HepG2 (cell line): ENCODE measurements around the gene IL3. TPM values are rescaled to one million over a fixed set of nuclear protein-coding genes. Genes with fewer than 3 reads are reported as not detected.

ENCODE experiments used
- ATAC-seq: fragments of 200-7000 bp; cut with Tn5 transposase; 3 replicates; pipeline ENCODE4 v1.9.1; 2020; ENCODE audit warnings: mild to moderate bottlenecking, moderate library complexity
- BruUV-seq: library from RNA; stranded (reverse); fragments of 400-500 nt; replicated peaks from 2 replicates; lab custom pipeline; 2021; lab: Mats Ljungman, UMichigan
- CTCF ChIA-PET: fragments of 300-600 bp; formaldehyde crosslinking; extraction: SDS; loops from one replicate; lab custom pipeline; 2021; ENCODE audit warnings: low total read pairs, inconsistent platforms, low intra/inter-chr PET ratio; lab: Yijun Ruan, JAX
- POLR2A ChIA-PET: fragments of 350-600 bp; sonication (Branson Sonifier 250); formaldehyde crosslinking; loops from one replicate; lab custom pipeline; 2020; ENCODE audit warnings: antibody characterized with exemption, inconsistent platforms; lab: Yijun Ruan, JAX
- DNase-seq: peaks from one replicate; pipeline ENCODE4 v3.0.0-alpha.2; 2015; ENCODE audit warnings: low spot score
- FAIRE-seq: peaks from 3 replicates; lab custom pipeline; 2011; peaks lifted over from hg19 to GRCh38; lab: Jason Lieb, UNC
- H2AFZ ChIP-seq: one replicate; pipeline ENCODE4 v1.6.1; 2011; ENCODE audit warnings: low read length, inconsistent platforms
- H3K27ac ChIP-seq: fragments of 300-600 bp; 3 replicates; pipeline ENCODE4 v1.8.0; 2011; ENCODE audit warnings: mixed run types, mild to moderate bottlenecking, mixed read lengths, low read length, inconsistent platforms; ENCODE audit not compliant: insufficient read depth; ENCODE audit errors: extremely low read length
- H3K27me3 ChIP-seq, 2 experiments: fragments of 200-600 bp in 1 of 2; 2 replicates in 1 of 2; 3 replicates in 1 of 2; pipeline versions ENCODE4 v1.6.0 to v1.8.0; 2011; ENCODE audit warnings: low read length in 2 of 2, mild to moderate bottlenecking in 2 of 2, moderate library complexity in 2 of 2, inconsistent platforms in 1 of 2; ENCODE audit not compliant: insufficient read depth in 2 of 2, control insufficient read depth in 1 of 2
- H3K36me3 ChIP-seq, 2 experiments: fragments of 200-600 bp in 1 of 2; replicated peaks in 1 of 2; 2 replicates in 1 of 2; 3 replicates in 1 of 2; pipeline versions ENCODE4 v1.5.1 to v1.8.0; 2011; ENCODE audit warnings: low read length in 2 of 2, inconsistent platforms in 1 of 2; ENCODE audit not compliant: insufficient read depth in 2 of 2, control insufficient read depth in 1 of 2
- H3K4me1 ChIP-seq: 2 replicates; pipeline ENCODE4 v1.5.1; 2012; ENCODE audit warnings: low read length, inconsistent platforms; ENCODE audit not compliant: insufficient read depth
- H3K4me2 ChIP-seq: 2 replicates; pipeline ENCODE4 v1.6.0; 2011; ENCODE audit warnings: low read depth, low read length, inconsistent platforms
- H3K4me3 ChIP-seq, 3 experiments: fragments of 200-600 bp in 1 of 3; sonication (generic), shearing (Covaris generic) in 1 of 3; replicated peaks in 1 of 3; 2 replicates each; pipeline ENCODE4 v1.5.1; 2011 to 2016; ENCODE audit warnings: low read length in 3 of 3, inconsistent platforms in 2 of 3, low read depth in 2 of 3, mild to moderate bottlenecking in 2 of 3, control low read depth in 1 of 3, mixed read lengths in 1 of 3; ENCODE audit not compliant: insufficient read depth in 1 of 3
- H3K79me2 ChIP-seq: one replicate; pipeline ENCODE4 v1.6.1; 2011; ENCODE audit warnings: low read length, inconsistent platforms; ENCODE audit not compliant: insufficient read depth
- H3K9ac ChIP-seq: 2 replicates; pipeline ENCODE4 v1.6.0; 2011; ENCODE audit warnings: mild to moderate bottlenecking, low read depth, low read length, inconsistent platforms; ENCODE audit not compliant: insufficient read depth
- H3K9me3 ChIP-seq: 2 replicates; pipeline ENCODE4 v1.5.1; 2012; ENCODE audit warnings: mild to moderate bottlenecking, low read length
- H4K20me1 ChIP-seq: 2 replicates; pipeline ENCODE4 v1.6.0; 2011; ENCODE audit warnings: inconsistent platforms, mild to moderate bottlenecking, low read length, moderate library complexity; ENCODE audit not compliant: insufficient read depth
- IKZF1 ChIP-seq: fragments of 450-650 bp; IDR thresholded peaks from 2 replicates; pipeline ENCODE4 v1.7.1; 2016
- MAZ ChIP-seq, 2 experiments: sonication (generic) in 1 of 2; formaldehyde crosslinking in 1 of 2; IDR thresholded peaks; 2 replicates each; pipeline versions ENCODE4 v1.5.0 to v1.6.1; 2012 to 2020; ENCODE audit warnings: low read depth in 2 of 2, mild to moderate bottlenecking in 2 of 2, borderline replicate concordance in 1 of 2, improper control_type of control experiment in 1 of 2, low read length in 1 of 2, missing genetic modification reagents in 1 of 2, moderate library complexity in 1 of 2
- TCF7 ChIP-seq: sonication (generic); IDR thresholded peaks from 2 replicates; pipeline ENCODE4 v1.6.1; 2016; ENCODE audit warnings: antibody characterized with exemption, low read depth
- ZNF253 ChIP-seq: sonication (generic); formaldehyde crosslinking; IDR thresholded peaks from 2 replicates; pipeline ENCODE4 v1.8.0; 2022; ENCODE audit warnings: mild to moderate bottlenecking, missing genetic modification reagents, borderline replicate concordance
- WGBS: methylation state at CpG from one replicate; pipeline ENCODE4 v1.1.6; 2017; ENCODE audit warnings: low lambda C conversion rate; 5-methylcytosine and 5-hydroxymethylcytosine counted together
- in situ Hi-C: cut with HindIII; loops from 2 replicates; pipeline ENCODE4 v1.10.0; 2017; ENCODE audit warnings: low pct_unique_long_range_greater_than_20kb; ENCODE audit not compliant: extremely low pct_ligation_motif_present
- intact Hi-C: fragments of 100-400 bp; cut with micrococcal nuclease; formaldehyde crosslinking; loops from one replicate; pipeline ENCODE4 v1.10.0; 2022; ENCODE audit not compliant: unreplicated experiment
- polyA plus RNA-seq, 8 experiments: library from polyadenylated mRNA; depleted of rRNA in 3 of 8; stranded (reverse) in 7 of 8; unstranded in 1 of 8; fragments of >200 nt; fragmentation: Illumina TruSeq in 4 of 8; extraction: Trizol in 4 of 8; gene quantifications; 2 replicates each; pipeline versions ENCODE4 v1.2.1 to v1.2.3, GENCODE V29; 2011 to 2016; ENCODE audit warnings: low read depth in 4 of 8, missing spikeins in 1 of 8, mixed read lengths in 1 of 8; ENCODE audit not compliant: insufficient read depth in 1 of 8
- total RNA-seq, 5 experiments: library from RNA; depleted of rRNA; stranded (reverse); fragments of >200 nt; fragmentation: Illumina TruSeq; extraction: Trizol; gene quantifications; 2 replicates each; pipeline ENCODE4 v1.2.3, GENCODE V29; 2016; ENCODE audit warnings: low read depth in 1 of 5
- TF ChIP-seq, protein P1 (sequence below): sonication (generic); formaldehyde crosslinking; IDR thresholded peaks from 2 replicates; pipeline ENCODE4 v1.4.0; 2020; ENCODE audit warnings: missing genetic modification reagents
- TF ChIP-seq, protein P2 (sequence below), 2 experiments: sonication (generic) in 1 of 2; formaldehyde crosslinking in 1 of 2; IDR thresholded peaks; 2 replicates each; pipeline versions ENCODE4 v1.4.0 to v1.6.1; 2016 to 2020; ENCODE audit warnings: borderline replicate concordance in 1 of 2, low read depth in 1 of 2, mild to moderate bottlenecking in 1 of 2, missing genetic modification reagents in 1 of 2
- TF ChIP-seq, protein P3 (sequence below), 2 experiments: fragments of 450-650 bp in 1 of 2; sonication (generic) in 1 of 2; formaldehyde crosslinking in 1 of 2; IDR thresholded peaks; 2 replicates each; pipeline versions ENCODE4 v1.6.1 to v1.8.0; 2016 to 2022; ENCODE audit warnings: antibody characterized with exemption in 1 of 2, mild to moderate bottlenecking in 1 of 2, missing genetic modification reagents in 1 of 2

The IL3 gene
- total and polyA plus RNA-seq, 2 of the 13 experiments (the other 11 are each of a cell fraction or from before 2014, with no cell fraction given), result not detected

DNA sequence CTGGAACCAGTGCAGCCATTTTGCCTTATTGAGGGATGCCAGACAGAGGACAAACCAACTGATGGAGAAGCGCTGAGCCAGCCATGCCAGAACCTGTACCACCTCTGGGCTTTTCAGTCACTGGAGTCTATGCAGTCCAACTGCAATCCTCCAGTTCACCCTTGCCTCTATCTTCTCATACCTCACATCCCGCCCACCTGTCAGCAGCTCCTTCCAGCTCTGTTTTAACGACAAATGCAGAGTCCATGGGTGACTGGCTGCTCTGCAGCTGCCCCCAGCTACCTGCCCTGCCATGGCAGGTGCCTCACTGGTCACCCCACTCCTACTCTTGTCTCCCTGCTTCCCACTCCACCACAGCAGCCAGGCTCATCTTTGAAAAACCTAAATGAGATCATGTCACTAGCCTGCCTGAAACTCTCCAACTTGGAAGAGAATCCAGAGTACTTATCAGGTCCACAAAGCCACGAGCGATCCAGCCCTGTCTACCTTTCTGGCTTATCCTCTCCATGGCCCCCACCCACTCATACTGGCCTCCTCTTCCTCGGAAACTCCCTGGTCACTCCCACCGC, 35.0 kb upstream of the IL3 start:
- ChIA-PET CTCF (no interaction called here), POLR2A (no interaction called here)
- Histone ChIP-seq H3K9ac (no peak overlapping the region), H3K4me1 (no peaks in the 10 kb centered on the region), H3K27me3 (peaks cover 0 to 8% of the 10 kb centered on the region in 2 experiments; a peak in 4 of 5 replicates), H3K79me2 (no peaks in the 10 kb centered on the region), H4K20me1 (no peaks in the 10 kb centered on the region), H3K27ac (no peak overlapping the region)
- DNase-seq, result no peak
- 28% methylated on average over 7 of the region's 7 CpGs for WGBS
- no peak for TF ChIP-seq IKZF1
- no peak for TF ChIP-seq ZNF253
- no peak for TF ChIP-seq MAZ (IDR thresholded peaks at IDR 0.05; ENCODE audit: borderline replicate concordance, low read depth, low read length)
- TF ChIP-seq MAZ (CRISPR knock-in tag; IDR thresholded peaks at IDR 0.05; ENCODE audit: low read depth), result no peak
- TF ChIP-seq, protein P1, sequence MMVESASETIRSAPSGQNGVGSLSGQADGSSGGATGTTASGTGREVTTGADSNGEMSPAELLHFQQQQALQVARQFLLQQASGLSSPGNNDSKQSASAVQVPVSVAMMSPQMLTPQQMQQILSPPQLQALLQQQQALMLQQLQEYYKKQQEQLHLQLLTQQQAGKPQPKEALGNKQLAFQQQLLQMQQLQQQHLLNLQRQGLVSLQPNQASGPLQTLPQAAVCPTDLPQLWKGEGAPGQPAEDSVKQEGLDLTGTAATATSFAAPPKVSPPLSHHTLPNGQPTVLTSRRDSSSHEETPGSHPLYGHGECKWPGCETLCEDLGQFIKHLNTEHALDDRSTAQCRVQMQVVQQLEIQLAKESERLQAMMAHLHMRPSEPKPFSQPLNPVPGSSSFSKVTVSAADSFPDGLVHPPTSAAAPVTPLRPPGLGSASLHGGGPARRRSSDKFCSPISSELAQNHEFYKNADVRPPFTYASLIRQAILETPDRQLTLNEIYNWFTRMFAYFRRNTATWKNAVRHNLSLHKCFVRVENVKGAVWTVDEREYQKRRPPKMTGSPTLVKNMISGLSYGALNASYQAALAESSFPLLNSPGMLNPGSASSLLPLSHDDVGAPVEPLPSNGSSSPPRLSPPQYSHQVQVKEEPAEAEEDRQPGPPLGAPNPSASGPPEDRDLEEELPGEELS (CRISPR knock-in tag), result no peak
- TF ChIP-seq TCF7, result no peak
- TF ChIP-seq, protein P2, sequence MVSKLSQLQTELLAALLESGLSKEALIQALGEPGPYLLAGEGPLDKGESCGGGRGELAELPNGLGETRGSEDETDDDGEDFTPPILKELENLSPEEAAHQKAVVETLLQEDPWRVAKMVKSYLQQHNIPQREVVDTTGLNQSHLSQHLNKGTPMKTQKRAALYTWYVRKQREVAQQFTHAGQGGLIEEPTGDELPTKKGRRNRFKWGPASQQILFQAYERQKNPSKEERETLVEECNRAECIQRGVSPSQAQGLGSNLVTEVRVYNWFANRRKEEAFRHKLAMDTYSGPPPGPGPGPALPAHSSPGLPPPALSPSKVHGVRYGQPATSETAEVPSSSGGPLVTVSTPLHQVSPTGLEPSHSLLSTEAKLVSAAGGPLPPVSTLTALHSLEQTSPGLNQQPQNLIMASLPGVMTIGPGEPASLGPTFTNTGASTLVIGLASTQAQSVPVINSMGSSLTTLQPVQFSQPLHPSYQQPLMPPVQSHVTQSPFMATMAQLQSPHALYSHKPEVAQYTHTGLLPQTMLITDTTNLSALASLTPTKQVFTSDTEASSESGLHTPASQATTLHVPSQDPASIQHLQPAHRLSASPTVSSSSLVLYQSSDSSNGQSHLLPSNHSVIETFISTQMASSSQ (IDR thresholded peaks at IDR 0.05; ENCODE audit: low read depth), result no peak
- TF ChIP-seq, protein P2 (CRISPR knock-in tag; IDR thresholded peaks at IDR 0.05; ENCODE audit: borderline replicate concordance), result no peak
- TF ChIP-seq, protein P3, sequence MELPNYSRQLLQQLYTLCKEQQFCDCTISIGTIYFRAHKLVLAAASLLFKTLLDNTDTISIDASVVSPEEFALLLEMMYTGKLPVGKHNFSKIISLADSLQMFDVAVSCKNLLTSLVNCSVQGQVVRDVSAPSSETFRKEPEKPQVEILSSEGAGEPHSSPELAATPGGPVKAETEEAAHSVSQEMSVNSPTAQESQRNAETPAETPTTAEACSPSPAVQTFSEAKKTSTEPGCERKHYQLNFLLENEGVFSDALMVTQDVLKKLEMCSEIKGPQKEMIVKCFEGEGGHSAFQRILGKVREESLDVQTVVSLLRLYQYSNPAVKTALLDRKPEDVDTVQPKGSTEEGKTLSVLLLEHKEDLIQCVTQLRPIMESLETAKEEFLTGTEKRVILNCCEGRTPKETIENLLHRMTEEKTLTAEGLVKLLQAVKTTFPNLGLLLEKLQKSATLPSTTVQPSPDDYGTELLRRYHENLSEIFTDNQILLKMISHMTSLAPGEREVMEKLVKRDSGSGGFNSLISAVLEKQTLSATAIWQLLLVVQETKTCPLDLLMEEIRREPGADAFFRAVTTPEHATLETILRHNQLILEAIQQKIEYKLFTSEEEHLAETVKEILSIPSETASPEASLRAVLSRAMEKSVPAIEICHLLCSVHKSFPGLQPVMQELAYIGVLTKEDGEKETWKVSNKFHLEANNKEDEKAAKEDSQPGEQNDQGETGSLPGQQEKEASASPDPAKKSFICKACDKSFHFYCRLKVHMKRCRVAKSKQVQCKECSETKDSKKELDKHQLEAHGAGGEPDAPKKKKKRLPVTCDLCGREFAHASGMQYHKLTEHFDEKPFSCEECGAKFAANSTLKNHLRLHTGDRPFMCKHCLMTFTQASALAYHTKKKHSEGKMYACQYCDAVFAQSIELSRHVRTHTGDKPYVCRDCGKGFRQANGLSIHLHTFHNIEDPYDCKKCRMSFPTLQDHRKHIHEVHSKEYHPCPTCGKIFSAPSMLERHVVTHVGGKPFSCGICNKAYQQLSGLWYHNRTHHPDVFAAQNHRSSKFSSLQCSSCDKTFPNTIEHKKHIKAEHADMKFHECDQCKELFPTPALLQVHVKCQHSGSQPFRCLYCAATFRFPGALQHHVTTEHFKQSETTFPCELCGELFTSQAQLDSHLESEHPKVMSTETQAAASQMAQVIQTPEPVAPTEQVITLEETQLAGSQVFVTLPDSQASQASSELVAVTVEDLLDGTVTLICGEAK (IDR thresholded peaks at IDR 0.05), result no peak
- TF ChIP-seq, protein P3 (CRISPR knock-in tag; IDR thresholded peaks at IDR 0.05), result no peak
- TF ChIP-seq, all 625 proteins: peak for 0
- H3K36me3 ChIP-seq, result no peaks in the 10 kb centered on the region
- H2AFZ ChIP-seq, result no peak overlapping the region
- intact Hi-C loops, result no loop called here
- in situ Hi-C loops, result no loop called here
- BruUV-seq, result no TSS peak
- H3K4me3 ChIP-seq, result no peak overlapping the region
- H3K9me3 ChIP-seq, result no peaks in the 10 kb centered on the region
- H3K4me2 ChIP-seq, result no peak overlapping the region
- no peak for FAIRE-seq
- no peak for ATAC-seq
